Activated CD8-positive, alpha-beta memory T cell treated with anti-CD3 and anti-CD28 coated beads for 48 hours (primary cell): Measurements from ENCODE around the gene DENND1B.

ENCODE experiments used
- DNase-seq, 3 experiments: peaks; one replicate each; pipeline ENCODE4 v3.0.0-alpha.2; 2020; ENCODE audit warnings: low read depth in 2 of 3, low spot score in 2 of 3

DENND1B gene

GRCh38 chr1:197686702-197687355 is 88.5 kb downstream of the DENND1B start:
- DNase-seq = no peak

GRCh38 chr1:197686231-197686630 is 89.0 kb downstream of the DENND1B start:
- DNase-seq = no peak

DNA sequence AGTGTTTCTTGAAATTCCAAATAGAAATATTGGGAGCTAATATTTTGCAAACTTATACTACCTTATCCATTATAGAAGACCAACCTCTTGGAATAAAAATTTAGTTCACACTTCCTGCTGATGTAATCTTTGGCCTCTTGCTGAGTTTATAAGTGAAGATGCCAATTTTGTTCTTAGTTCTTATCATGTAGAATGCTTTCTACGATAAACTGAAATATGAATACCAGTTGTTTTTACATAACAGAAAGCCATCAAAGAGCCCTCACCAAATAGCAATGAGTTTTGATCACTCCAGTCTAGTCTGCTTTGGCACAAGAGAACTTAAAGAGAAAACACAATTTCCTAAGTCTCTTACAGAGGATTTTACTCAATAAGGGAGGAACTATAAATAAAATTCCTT is 89.5 kb downstream of the DENND1B start:
- no peak for DNase-seq

DNA sequence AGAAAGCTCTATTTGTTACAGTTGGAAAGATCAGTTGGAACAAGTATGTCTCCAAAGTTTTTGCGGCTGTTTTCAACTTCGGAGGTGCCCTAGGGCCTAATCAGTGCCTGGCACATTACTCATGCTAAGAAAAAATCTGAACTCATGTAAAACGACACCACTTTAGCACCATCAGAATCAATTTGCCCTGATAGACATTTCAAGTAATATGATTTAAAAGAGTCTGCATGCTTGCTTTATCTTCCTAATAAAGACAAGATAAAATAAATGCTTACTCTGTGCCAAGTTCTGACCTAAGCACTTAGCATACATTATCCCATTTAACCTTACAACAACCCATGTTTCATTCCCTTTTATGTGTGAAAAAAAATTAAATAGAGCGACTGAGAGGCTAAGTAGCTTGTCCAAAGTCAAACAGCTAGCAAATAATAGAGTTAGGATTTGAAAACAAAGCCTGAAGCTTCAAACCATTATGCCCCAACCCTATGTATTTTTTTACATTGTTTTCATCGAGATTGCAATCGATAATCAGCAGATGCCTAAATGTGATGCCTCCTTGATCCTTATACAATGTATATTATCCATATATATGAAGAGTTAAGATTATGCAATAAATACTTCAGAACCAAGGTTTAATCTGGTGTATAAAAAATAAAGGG is 91.3 kb downstream of the DENND1B start:
- no peak for DNase-seq

DNA sequence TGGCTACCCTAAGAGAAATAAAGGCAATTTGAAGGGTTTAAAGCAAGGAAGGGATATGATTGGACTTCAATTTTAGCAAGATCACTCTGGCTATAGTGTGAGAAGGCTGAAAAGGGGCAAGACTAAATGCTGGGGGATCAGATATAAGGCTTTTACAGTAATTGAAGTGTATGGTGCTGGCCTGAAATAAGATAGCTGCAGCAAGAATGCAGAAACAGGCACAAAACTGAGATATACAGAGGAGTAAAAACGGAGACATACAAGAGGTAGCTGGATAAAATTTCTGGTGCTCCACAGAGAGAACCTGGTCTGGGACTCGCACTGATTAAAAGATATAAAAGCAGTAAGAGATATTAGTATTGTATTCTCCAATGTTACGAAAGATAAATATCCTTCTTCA is 92.0 kb downstream of the DENND1B start:
- DNase-seq = no peak

- no peak for DNase-seq
Measured at GRCh38 chr1:197680311-197680710, 95.0 kb downstream of the DENND1B start.

DNA sequence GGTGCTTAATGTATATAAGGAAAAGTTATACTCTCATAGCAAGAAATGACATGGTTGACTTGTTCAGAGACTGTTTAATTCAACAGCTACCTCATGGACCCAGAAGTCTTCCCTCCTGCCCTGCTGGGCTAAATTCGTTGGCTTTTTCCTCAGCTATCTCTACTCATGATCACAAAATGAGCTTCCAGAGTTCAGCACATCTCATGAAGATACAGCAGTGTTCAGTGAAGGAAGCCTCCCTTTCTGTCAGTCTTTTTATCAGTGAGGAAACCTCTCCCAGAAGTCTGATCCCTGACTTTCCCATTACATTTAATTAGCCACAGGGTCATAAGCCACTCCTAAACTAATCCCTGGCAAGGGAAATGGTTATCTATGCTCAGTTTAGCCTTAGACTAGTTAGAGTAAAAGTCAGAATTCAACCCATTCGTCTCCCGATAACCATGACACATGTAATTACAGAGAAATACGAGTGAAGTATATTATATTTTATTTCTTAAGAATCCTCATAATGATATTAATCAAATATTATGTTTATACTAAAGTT is 97.5 kb downstream of the DENND1B start:
- no peak for DNase-seq

DNA sequence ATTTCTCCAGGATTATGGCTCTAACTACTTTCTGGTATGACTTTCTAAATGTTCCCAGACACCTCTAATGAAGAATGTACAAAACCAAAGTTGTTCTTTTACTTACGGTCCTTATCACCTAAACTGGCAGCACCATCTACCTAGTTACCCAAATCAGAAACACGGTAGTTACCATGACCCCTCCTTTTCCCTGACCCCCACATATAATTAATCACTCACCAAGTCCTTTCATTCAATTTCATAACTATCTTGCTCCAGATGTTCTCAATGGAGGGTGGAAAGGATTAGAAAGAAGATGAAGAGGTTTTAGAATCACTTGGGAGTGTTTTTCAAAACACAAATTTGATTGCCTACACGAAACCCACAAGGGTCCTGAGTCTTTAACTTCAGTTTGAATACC is 98.0 kb downstream of the DENND1B start:
- no peak for DNase-seq

- no peak for DNase-seq
Measured at GRCh38 chr1:197675583-197676208, 99.6 kb downstream of the DENND1B start.

DNA sequence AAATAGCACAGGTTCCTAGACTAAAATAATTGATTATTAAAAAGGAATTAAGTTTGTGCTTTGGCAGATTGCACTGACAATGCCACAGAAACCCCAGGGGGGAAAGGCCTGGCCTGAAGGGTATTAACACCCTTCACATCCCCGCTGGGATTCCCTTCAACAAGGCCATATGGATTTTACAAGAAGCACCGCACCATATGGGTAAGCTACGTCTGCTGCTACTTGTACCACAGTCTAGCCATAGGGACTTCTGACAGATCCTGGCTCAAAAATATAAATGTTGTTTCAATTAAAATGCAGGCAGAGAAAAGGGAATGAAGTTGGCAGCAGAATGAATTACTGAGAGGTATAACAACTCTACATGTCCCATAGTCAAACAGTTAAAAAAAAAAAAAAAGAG is 101.0 kb downstream of the DENND1B start:
- DNase-seq = no peak

DNA sequence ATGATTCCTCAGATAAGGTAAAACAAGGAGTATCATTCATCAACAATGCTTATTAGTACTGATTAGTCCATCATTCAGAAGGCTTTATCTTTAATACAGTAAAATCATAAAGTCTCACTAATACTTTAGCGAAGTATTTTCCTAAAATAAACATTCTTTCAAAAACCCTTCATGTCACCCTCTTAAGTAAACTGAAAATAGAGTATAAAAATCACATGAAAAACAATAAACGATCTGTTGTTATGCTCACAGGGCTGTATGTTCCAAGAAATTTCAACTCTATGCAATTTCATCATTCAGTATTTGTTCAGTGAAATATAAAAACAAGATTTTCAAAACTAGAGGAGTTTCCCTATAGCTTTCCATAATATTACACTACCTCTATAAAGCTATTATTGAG is 102.0 kb downstream of the DENND1B start:
- no peak for DNase-seq

- no peak for DNase-seq
Measured at GRCh38 chr1:197672347-197672746, 102.9 kb downstream of the DENND1B start.

DNA sequence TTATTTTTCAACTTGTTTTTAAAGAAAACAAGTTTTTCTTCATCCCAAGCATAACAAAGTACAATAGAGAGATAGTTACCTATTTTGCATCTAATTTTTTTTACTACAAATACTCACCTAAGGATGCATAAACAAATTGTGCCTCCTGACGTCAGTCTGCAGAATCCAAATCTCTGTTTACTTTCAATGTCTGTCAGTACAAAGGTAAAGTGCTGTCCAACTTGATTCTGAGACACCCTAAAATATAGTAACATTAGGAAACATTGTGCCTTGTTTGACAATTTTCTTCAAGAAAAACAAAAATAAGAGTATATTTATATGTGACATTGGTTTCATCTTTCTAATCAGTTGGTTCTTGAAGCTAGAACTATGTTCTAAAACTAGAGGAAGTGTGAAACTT is 103.4 kb downstream of the DENND1B start:
- DNase-seq = no peak

- DNase-seq = no peak
Measured at GRCh38 chr1:197671140-197671539, 104.1 kb downstream of the DENND1B start.

DNA sequence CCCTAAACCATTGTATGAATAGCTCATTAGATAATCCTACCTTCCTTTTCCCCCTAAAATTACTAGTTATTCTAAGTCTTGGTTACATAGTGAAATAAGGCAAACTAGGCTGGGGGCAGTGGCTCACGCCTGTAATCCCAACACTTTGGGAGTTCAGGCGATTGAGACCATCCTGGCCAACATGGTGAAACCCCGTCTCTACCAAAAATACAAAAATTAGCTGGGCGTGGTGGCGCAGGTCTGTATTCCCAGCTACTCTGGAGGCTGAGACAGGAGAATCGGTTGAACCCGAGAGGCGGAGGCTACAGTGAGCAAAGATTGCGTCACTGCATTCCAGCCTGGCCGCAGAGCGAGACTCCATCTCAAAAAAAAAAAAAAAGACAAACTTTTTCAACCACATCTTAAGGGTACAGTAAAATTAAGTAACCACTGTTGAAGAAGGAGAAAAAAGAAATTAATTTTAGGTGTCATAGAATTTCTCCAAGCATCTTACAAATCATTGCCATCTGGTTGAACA is 108.5 kb downstream of the DENND1B start:
- DNase-seq = no peak

DNA sequence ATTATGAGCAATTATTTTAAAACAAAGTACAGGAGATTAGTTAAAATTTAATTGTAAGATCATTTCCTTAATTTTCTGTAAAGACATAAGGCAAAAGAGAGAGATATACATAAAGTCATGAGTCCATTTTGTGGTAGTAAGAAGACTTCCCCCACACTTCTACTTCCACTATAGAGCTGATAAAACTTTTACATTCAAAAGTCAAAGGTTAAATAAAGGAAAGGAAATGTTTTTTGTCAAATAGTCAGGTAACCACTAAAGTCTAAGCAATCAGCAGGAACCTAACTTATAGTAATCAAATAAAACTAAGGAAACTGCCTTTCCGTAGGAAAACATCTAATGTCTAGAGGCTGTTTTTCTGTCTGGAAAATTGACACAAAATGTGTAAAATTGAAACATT is 110.9 kb downstream of the DENND1B start:
- DNase-seq = no peak

GRCh38 chr1:197663162-197663953 is 111.9 kb downstream of the DENND1B start:
- no peak for DNase-seq

DNA sequence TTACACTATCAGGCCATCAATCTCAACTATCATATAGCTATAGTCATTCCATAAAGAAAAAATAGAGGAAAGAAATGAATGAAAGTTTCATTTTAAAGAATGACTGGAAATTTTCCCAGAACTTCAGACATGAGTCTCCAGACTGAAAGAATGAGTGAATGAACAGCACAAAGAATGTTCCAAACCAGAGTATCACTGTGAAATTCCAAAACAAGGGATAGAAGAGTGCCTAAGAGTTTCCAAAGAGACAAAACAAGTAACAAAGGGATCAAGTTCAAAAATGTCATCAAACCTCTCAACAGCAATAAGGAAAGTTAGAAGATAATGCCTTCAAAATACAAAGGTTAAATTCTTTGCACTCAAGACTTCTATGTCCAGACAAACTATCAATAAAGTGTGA is 114.9 kb downstream of the DENND1B start:
- no peak for DNase-seq

GRCh38 chr1:197659171-197659570 is 116.1 kb downstream of the DENND1B start:
- DNase-seq = no peak

DNA sequence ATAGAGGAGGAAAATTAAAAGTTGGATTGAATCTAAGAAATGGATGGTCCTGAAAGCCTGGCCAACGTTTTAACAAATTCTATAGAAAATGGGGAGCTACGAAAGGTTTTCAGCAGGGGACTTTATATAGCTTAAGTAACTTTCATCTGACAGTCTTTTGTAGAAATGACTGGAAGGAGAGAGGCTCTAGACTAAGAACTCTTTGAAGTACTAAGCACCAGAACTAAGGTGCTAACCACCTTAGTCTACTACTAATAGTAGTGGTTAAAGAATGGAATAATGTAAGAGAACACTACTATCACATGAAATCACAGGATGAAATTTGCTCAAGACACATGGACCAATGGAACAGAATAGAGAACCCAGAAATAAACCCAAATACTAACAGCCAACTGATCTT is 126.1 kb downstream of the DENND1B start:
- DNase-seq = no peak

GRCh38 chr1:197638316-197638715 is 137.0 kb downstream of the DENND1B start:
- DNase-seq = no peak
